ENCODE measurements around the gene HYDIN.

- no peak for TF ChIP-seq BACH1 (tag; IDR thresholded peaks at IDR 0.05)
- no peak for TF ChIP-seq FOXA1 (IDR thresholded peaks at IDR 0.05; ENCODE audit: borderline replicate concordance)
- TF ChIP-seq REST (IDR thresholded peaks at IDR 0.05; ENCODE audit: borderline replicate concordance), result no peak
- no peak for TF ChIP-seq REST (CRISPR knock-in tag; IDR thresholded peaks at IDR 0.05; ENCODE audit: low read depth)
- no peak for TF ChIP-seq ETV6 (IDR thresholded peaks at IDR 0.05; ENCODE audit: borderline replicate concordance in 1 of 2, low read depth in 2 of 2, low read length in 1 of 2)
- TF ChIP-seq ETV6 (CRISPR knock-in tag; IDR thresholded peaks at IDR 0.05; ENCODE audit: borderline replicate concordance), result no peak
- TF ChIP-seq CBX2 (IDR thresholded peaks at IDR 0.05; ENCODE audit: insufficient read depth, low read length, poor library complexity, severe bottlenecking), result no peak
- no peak for TF ChIP-seq TOE1 (IDR thresholded peaks at IDR 0.05; ENCODE audit: borderline replicate concordance)
- TF ChIP-seq TOE1 (CRISPR knock-in tag; IDR thresholded peaks at IDR 0.05; ENCODE audit: borderline replicate concordance, low read depth), result no peak
Measured at GRCh38 chr16:70808371-70808770, 422.2 kb downstream of the HYDIN start.
